Measurements from ENCODE around the gene SIPA1.

SIPA1 gene

DNA sequence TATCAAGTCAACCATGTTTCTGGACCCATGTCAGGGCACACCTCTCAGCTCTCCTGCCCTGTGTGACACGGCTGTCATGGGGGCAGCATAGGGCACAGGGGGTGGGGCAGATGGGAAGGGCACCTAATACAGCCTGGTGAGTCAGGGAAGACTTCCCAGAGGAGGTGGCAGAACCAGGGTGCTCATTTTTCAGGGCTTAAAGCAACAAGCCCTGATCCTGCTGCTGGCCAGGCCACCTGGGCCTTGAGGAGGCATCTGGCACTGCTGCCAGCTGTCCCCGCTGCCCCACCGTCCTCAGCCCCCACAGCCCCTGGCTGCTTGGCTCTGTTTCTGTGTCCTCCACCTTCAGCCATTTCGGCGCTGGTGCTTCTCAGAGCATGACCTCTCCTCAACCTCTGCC, 28.2 kb upstream of the SIPA1 start:
- Histone ChIP-seq H3K9ac (ENCODE audit: low read depth in 1 of 2, low read length in 2 of 2) (no peak overlapping the region), H3K36me3 (ENCODE audit: control insufficient read depth in 1 of 2, insufficient read depth in 2 of 2, low read length in 2 of 2) (peaks cover 28 to 63% of the 10 kb centered on the region in 2 donors), H3K9me3 (ENCODE audit: control insufficient read depth in 1 of 2, low read length in 2 of 2) (no peaks in the 10 kb centered on the region), H3K27me3 (ENCODE audit: control insufficient read depth in 1 of 2, insufficient read depth in 2 of 2, low read length in 2 of 2) (no peaks in the 10 kb centered on the region), H3K27ac (ENCODE audit: low read depth, low read length) (no peak overlapping the region), H3K4me1 (ENCODE audit: control insufficient read depth in 1 of 2, insufficient read depth in 2 of 2, low read length in 2 of 2) (peaks cover 30 to 51% of the 10 kb centered on the region in 2 donors), H3K4me3 (ENCODE audit: low read depth in 1 of 2, low read length in 2 of 2) (no peak overlapping the region)

DNA sequence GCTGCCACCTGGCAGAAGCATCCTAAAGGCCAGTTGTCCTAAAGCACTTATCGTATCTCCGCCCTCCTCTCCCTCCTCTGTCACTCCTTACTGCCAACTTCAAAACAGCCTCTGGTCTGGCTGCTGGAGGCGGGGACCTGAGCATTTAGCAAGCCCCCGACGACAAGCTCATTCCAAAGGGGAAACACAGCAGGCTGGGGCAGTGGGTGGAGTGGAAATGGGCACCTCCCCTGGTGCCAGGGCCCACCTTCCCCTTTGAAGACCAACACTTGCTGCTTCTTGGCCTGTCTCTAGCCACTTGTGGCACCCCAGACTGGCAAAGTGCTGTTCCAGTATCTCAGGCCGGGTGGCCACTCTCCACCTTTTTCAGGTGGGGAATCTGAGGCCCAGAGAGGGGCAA, 27.5 kb upstream of the SIPA1 start:
- Histone ChIP-seq H3K27me3 (ENCODE audit: control insufficient read depth in 1 of 2, insufficient read depth in 2 of 2, low read length in 2 of 2) (no peaks in the 10 kb centered on the region), H3K4me3 (ENCODE audit: low read depth in 1 of 2, low read length in 2 of 2) (peak overlapping the region; percentile 91 to 93), H3K36me3 (ENCODE audit: control insufficient read depth in 1 of 2, insufficient read depth in 2 of 2, low read length in 2 of 2) (peaks cover 21 to 56% of the 10 kb centered on the region in 2 donors), H3K27ac (ENCODE audit: low read depth, low read length) (no peak overlapping the region), H3K4me1 (ENCODE audit: control insufficient read depth in 1 of 2, insufficient read depth in 2 of 2, low read length in 2 of 2) (peaks cover 30 to 51% of the 10 kb centered on the region in 2 donors), H3K9me3 (ENCODE audit: control insufficient read depth in 1 of 2, low read length in 2 of 2) (no peaks in the 10 kb centered on the region), H3K9ac (ENCODE audit: low read depth in 1 of 2, low read length in 2 of 2) (peak overlapping the region; percentile 15 to 34)

DNA sequence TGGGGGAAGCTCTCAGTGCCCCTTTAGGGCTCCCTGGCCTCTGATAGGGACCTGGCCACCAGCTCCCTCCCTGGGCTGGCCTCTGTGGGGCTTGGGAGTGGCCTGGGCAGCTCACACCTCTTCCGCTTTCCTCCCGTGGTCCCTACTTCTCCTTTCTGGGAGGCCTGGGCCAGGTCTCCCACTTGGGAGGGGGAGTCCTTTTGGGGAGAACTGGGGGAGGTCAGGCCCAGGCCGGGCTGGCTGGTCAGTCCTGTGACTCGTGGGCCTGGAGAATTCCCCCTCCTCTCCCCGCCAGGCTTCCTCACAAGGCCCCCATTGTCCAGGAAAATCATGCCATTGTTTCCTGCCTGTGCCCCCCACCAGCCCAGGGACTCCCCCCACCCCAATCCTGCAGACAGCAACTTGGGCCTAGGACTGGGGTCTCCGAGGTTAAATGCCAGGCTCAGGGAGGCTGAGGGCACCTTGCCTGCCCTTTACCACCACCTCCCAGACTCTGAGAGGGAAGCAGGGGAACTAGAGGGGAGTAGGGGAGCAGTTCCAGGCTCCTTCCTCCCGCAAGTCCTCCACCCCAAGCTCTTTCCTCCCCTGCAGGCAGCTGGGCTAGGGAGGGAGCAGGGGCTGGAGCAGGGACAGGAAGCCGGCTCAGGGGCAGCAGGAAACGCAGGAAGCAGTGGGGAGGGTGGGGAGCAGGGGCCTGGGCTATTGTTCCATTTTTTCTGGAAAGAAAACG, 26.7 kb upstream of the SIPA1 start:
- Histone ChIP-seq H3K27me3 (ENCODE audit: control insufficient read depth in 1 of 2, insufficient read depth in 2 of 2, low read length in 2 of 2) (no peaks in the 10 kb centered on the region), H3K4me3 (ENCODE audit: low read depth in 1 of 2, low read length in 2 of 2) (peak overlapping the region; percentile 91 to 93), H3K9ac (ENCODE audit: low read depth in 1 of 2, low read length in 2 of 2) (peak overlapping the region in 1 of 2 donors; percentile 34), H3K9me3 (ENCODE audit: control insufficient read depth in 1 of 2, low read length in 2 of 2) (no peaks in the 10 kb centered on the region), H3K36me3 (ENCODE audit: control insufficient read depth in 1 of 2, insufficient read depth in 2 of 2, low read length in 2 of 2) (peaks cover 14 to 48% of the 10 kb centered on the region in 2 donors), H3K27ac (ENCODE audit: low read depth, low read length) (peak overlapping the region; percentile 39), H3K4me1 (ENCODE audit: control insufficient read depth in 1 of 2, insufficient read depth in 2 of 2, low read length in 2 of 2) (peaks cover 30 to 52% of the 10 kb centered on the region in 2 donors)

DNA sequence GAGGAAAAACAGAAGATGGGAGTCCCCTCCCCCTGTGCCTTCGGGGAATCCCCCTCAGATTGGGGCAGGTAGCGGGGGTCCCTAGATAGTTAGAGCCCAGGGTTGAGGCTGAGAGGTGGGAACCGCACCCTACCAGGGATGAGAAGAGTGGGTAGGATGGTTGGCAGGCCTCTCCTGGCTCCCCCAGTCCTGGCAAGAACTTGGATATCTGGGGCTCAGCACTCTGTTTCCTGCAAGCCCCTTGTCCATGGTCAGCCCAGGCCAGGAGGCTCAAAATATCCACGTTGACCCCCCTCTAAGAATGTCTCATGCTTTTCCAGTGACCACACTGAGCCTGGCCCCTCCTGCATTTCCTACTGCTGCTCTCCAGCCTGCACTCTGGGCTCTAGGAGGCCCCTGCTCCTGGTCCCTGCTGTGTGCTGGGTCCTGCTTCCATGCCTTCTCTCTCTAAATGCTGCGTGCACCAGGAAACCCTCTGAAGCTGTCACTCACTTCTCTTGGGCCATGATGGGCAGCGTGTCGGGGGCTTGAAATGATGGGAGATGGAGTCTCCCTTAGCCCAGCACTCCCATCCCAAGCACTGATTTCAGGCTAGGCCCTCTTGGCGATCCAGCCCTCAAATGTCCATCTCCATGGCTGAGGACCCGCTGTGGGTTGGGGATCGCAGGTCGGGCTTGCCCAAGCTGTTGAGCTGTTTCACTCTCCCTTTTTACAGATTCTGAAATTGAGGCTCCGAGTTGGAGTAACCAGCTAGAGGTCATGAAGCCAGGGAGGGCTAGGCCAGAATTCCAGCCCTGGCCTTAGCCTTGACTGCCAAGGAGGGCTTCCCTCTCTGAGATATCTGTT, 25.9 kb upstream of the SIPA1 start:
- H3K4me3 ChIP-seq (ENCODE audit: low read depth in 1 of 2, low read length in 2 of 2): peak overlapping the region; percentile 91 to 93
- H3K9ac ChIP-seq (ENCODE audit: low read depth in 1 of 2, low read length in 2 of 2): peak overlapping the region; percentile 84 to 89
- H3K36me3 ChIP-seq (ENCODE audit: control insufficient read depth in 1 of 2, insufficient read depth in 2 of 2, low read length in 2 of 2): peaks cover 14 to 42% of the 10 kb centered on the region in 2 donors

DNA sequence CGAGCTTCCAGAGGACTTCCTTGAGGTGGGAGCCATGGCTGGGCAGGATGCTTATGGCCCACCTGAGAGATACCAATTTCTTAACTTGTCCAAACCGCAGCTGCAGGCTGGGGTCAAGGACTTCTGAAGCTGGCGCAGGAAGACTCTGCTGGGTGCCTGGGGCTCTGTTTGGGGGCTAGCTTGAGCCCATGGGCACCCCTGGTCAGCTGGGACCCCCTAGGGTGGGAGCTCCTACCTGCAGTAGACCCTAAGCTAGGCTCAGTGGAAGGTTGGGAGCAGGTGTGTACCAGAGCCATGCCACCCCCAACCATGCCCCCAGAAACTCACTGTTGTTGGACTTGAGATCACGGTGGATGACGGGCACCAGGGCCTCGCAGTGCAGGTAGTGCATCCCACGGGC, 25.2 kb upstream of the SIPA1 start:
- peak overlapping the region; percentile 84 to 89 for H3K9ac ChIP-seq (ENCODE audit: low read depth in 1 of 2, low read length in 2 of 2)
- H3K27ac ChIP-seq (ENCODE audit: low read depth, low read length): peak overlapping the region; percentile 95
- no peaks in the 10 kb centered on the region for H3K27me3 ChIP-seq (ENCODE audit: control insufficient read depth in 1 of 2, insufficient read depth in 2 of 2, low read length in 2 of 2)
- H3K4me1 ChIP-seq (ENCODE audit: control insufficient read depth in 1 of 2, insufficient read depth in 2 of 2, low read length in 2 of 2): peaks cover 40 to 58% of the 10 kb centered on the region in 2 donors
- H3K36me3 ChIP-seq (ENCODE audit: control insufficient read depth in 1 of 2, insufficient read depth in 2 of 2, low read length in 2 of 2): peaks cover 19 to 45% of the 10 kb centered on the region in 2 donors
- H3K9me3 ChIP-seq (ENCODE audit: control insufficient read depth in 1 of 2, low read length in 2 of 2): no peaks in the 10 kb centered on the region
- H3K4me3 ChIP-seq (ENCODE audit: low read depth in 1 of 2, low read length in 2 of 2): peak overlapping the region; percentile 91 to 93

More for the DNA sequence above, 25.9 kb upstream of the SIPA1 start:
- H3K27ac ChIP-seq (ENCODE audit: low read depth, low read length): peak overlapping the region; percentile 0
- no peaks in the 10 kb centered on the region for H3K9me3 ChIP-seq (ENCODE audit: control insufficient read depth in 1 of 2, low read length in 2 of 2)
- H3K4me1 ChIP-seq (ENCODE audit: control insufficient read depth in 1 of 2, insufficient read depth in 2 of 2, low read length in 2 of 2): peaks cover 37 to 56% of the 10 kb centered on the region in 2 donors
- no peaks in the 10 kb centered on the region for H3K27me3 ChIP-seq (ENCODE audit: control insufficient read depth in 1 of 2, insufficient read depth in 2 of 2, low read length in 2 of 2)

DNA sequence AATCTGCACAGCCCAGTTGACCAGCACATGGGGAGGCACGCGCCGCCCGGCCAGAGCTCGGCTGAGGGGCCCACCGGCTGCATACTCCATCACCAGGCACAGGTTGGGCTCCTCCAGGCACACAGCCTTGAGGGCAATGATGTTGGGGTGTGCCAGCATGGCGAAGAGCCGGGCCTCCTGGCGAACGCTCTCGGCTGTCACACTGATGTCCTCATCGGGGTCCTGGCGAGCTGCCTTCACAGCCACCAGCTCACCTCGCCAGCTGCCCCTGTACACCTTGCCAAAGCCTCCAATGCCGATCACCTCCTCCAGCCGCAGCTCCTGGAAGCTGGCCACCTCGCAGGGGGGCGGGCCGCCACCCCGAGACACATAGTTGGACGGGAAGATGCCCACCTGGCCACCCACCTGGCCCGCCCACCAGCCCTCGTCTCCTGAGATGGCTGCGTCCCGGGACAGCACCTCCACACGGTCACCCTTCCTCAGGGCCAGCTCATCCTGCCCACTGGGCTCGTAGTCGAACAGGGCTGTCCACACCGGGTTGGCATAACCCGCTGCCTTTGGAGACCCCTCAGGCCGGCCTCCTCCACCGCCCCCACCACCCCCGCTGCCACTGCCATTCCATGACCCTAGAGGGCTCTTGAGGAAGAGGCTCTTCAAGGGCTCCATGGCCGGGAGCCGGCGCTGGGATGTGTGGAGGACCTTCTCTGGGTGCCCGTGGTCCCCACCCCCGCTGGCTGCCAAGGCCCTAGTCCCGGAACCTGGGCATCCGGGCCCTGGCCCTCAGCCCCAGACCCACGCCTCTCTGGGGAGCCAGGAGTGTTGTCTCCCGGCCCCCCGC, 24.6 kb upstream of the SIPA1 start:
- Histone ChIP-seq H3K36me3 (ENCODE audit: control insufficient read depth in 1 of 2, insufficient read depth in 2 of 2, low read length in 2 of 2) (peaks cover 19 to 45% of the 10 kb centered on the region in 2 donors), H3K9me3 (ENCODE audit: control insufficient read depth in 1 of 2, low read length in 2 of 2) (no peaks in the 10 kb centered on the region), H3K4me3 (ENCODE audit: low read depth in 1 of 2, low read length in 2 of 2) (peak overlapping the region; percentile 91 to 93), H3K9ac (ENCODE audit: low read depth in 1 of 2, low read length in 2 of 2) (peak overlapping the region; percentile 84 to 89), H3K27me3 (ENCODE audit: control insufficient read depth in 1 of 2, insufficient read depth in 2 of 2, low read length in 2 of 2) (no peaks in the 10 kb centered on the region), H3K27ac (ENCODE audit: low read depth, low read length) (peak overlapping the region; percentile 95), H3K4me1 (ENCODE audit: control insufficient read depth in 1 of 2, insufficient read depth in 2 of 2, low read length in 2 of 2) (peaks cover 40 to 57% of the 10 kb centered on the region in 2 donors)

DNA sequence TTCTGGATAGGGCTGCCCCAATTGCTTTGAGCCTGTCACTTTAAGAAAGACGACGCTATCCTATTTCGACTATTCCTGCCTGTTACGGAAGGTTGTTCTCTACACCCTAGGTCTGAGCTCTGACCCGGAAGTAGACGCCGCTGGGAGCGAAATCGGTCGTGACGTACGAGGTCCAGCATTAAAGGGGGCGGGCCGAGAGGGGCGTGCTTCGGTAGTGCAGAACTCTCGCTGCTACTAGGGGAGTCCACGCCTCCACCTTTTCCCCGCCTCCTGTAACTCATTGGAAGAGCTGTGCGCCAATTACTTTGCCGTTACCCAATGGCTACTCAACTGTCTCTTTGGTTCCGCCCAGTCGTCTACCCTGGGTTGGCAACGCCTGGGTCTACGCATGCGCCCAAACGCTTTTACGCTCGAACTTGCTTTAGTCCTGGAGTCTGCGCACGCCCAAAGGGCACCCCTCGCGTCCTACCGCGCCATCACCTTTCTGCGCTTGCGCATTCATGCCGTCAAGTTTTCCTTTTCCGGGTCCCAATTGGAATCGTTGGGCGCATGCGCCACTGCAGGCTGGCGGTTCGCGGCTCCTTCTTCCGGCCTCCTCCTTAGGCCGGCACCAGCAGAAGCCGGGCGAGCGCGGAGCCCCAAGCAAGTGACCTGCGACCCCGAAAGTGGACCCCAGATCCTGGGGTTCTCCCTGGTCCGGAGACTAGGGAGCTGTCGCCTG, 22.5 kb upstream of the SIPA1 start, which contains the start of gene PCNX3:
Gene PCNX3 (plus strand): TSS at position 548 of the 721 bp plus-strand sequence. CDS start 536 bp downstream, outside the sequence.
- H3K4me1 ChIP-seq (ENCODE audit: control insufficient read depth in 1 of 2, insufficient read depth in 2 of 2, low read length in 2 of 2): peaks cover 40 to 47% of the 10 kb centered on the region in 2 donors
- H3K27ac ChIP-seq (ENCODE audit: low read depth, low read length): peak within 1 kb of the TSS; percentile 95
- H3K4me3 ChIP-seq (ENCODE audit: low read depth in 1 of 2, low read length in 2 of 2): peak within 1 kb of the TSS; percentile 91 to 93
- peaks cover 24 to 51% of the 10 kb centered on the region in 2 donors for H3K36me3 ChIP-seq (ENCODE audit: control insufficient read depth in 1 of 2, insufficient read depth in 2 of 2, low read length in 2 of 2)
- no peaks in the 10 kb centered on the region for H3K27me3 ChIP-seq (ENCODE audit: control insufficient read depth in 1 of 2, insufficient read depth in 2 of 2, low read length in 2 of 2)
- peak within 1 kb of the TSS; percentile 89 to 99 for H3K9ac ChIP-seq (ENCODE audit: low read depth in 1 of 2, low read length in 2 of 2)
- H3K9me3 ChIP-seq (ENCODE audit: control insufficient read depth in 1 of 2, low read length in 2 of 2): no peaks in the 10 kb centered on the region

DNA sequence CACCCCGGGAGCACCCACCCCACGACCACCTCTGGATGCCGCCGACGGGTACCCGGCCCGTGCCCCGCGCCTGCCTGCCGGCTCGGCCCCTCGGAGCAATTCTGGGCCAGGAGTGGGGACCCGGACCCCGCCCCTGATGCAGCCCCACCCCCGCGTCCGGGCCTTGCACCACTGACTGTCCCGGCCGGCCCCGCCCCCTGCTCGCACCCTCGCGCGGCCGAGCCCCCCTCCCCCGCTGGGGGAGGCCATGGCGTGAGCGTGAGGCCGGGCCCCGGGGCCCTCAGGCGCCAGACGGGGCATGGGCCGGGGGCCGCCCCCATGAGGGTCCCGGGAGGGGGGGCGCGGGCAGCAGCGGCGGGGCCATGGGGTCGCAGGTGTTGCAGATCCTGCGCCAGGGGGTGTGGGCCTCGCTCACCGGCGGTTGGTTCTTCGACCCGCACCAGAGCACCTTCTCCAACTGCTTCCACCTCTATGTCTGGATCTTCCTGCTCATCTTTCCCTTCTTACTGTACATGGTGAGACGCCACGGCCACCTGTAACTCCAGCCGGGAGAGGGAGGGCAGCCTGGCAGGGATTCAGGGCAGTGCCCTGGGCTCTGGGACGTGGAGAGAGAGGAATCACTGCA, 21.8 kb upstream of the SIPA1 start:
- no peaks in the 10 kb centered on the region for H3K27me3 ChIP-seq (ENCODE audit: control insufficient read depth in 1 of 2, insufficient read depth in 2 of 2, low read length in 2 of 2)
- peak overlapping the region; percentile 79 to 88 for H3K9ac ChIP-seq (ENCODE audit: low read depth in 1 of 2, low read length in 2 of 2)
- H3K4me3 ChIP-seq (ENCODE audit: low read depth in 1 of 2, low read length in 2 of 2): peak overlapping the region; percentile 85 to 88
- H3K36me3 ChIP-seq (ENCODE audit: control insufficient read depth in 1 of 2, insufficient read depth in 2 of 2, low read length in 2 of 2): peaks cover 26 to 54% of the 10 kb centered on the region in 2 donors
- peaks cover 33 to 40% of the 10 kb centered on the region in 2 donors for H3K4me1 ChIP-seq (ENCODE audit: control insufficient read depth in 1 of 2, insufficient read depth in 2 of 2, low read length in 2 of 2)
- H3K9me3 ChIP-seq (ENCODE audit: control insufficient read depth in 1 of 2, low read length in 2 of 2): no peaks in the 10 kb centered on the region
- H3K27ac ChIP-seq (ENCODE audit: low read depth, low read length): peak overlapping the region; percentile 73

DNA sequence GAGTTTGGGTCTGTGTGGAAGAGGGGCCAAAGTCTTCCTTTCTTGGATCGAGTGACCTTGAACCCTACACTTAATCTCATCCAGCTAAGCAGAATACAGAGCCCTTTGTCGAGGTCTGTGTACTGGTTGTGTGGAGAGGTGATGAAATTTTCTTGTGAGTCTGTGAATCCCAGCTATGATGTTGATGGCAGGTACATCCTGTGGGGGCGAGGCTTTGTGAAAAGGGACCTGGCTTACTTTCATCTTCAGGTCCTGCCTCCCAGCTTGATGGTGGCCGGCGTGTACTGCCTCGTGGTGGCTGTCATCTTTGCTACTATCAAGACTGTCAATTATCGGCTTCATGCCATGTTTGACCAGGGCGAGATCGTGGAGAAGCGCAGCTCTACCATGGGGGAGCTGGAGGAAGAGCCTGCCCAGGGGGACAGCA, 21.3 kb upstream of the SIPA1 start:
- Histone ChIP-seq H3K9ac (ENCODE audit: low read depth in 1 of 2, low read length in 2 of 2) (peak overlapping the region; percentile 79 to 88), H3K9me3 (ENCODE audit: control insufficient read depth in 1 of 2, low read length in 2 of 2) (no peaks in the 10 kb centered on the region), H3K4me1 (ENCODE audit: control insufficient read depth in 1 of 2, insufficient read depth in 2 of 2, low read length in 2 of 2) (peaks cover 28 to 35% of the 10 kb centered on the region in 2 donors), H3K27ac (ENCODE audit: low read depth, low read length) (no peak overlapping the region), H3K4me3 (ENCODE audit: low read depth in 1 of 2, low read length in 2 of 2) (peak overlapping the region; percentile 85 to 88), H3K27me3 (ENCODE audit: control insufficient read depth in 1 of 2, insufficient read depth in 2 of 2, low read length in 2 of 2) (no peaks in the 10 kb centered on the region), H3K36me3 (ENCODE audit: control insufficient read depth in 1 of 2, insufficient read depth in 2 of 2, low read length in 2 of 2) (peaks cover 26 to 59% of the 10 kb centered on the region in 2 donors)

Data from duodenal mucosa (tissue), 2 donors.